ENCODE data around the gene C1orf210. TPM values are rescaled to one million over a fixed set of nuclear protein-coding genes. Genes with fewer than 3 reads are reported as not detected.

The C1orf210 gene
- total RNA-seq, 1 experiment from 2014 or later: 5.9 TPM

DNA sequence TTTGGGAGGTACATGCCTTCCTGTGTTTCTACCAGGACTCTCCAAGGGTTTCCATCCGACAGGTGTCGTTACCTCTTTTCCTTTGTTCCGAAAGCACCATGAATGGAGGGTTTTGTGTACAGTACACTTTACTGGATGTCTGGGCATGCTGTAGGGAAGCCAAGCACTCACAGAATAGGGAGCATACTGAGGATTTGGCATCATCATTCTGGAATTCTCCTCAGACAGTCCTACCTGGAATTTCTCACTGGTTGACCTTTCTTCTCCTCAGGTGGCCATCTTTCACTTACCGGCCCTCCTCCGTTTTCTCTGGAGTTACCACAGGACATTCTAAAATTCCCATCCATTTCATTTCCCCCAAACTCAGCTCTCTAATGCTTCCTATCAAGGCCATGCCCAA is 46.3 kb upstream of the C1orf210 start:
- Histone ChIP-seq H3K4me1 (ENCODE audit: insufficient read depth, low read length) (no peaks in the 10 kb centered on the region), H3K14ac (ENCODE audit: insufficient read depth, low read length) (no peak overlapping the region), H3K79me2 (ENCODE audit: insufficient read depth, low read length) (no peaks in the 10 kb centered on the region), H2BK12ac (ENCODE audit: insufficient read length, low read depth, low read length) (no peak overlapping the region), H3K23ac (ENCODE audit: insufficient read length, low read depth, low read length) (no peak overlapping the region), H3K56ac (ENCODE audit: insufficient read length, low read depth, low read length) (no peak overlapping the region), H3K9me3 (ENCODE audit: control insufficient read depth, low read depth, low read length) (no peaks in the 10 kb centered on the region), H4K91ac (ENCODE audit: insufficient read length, low read depth, low read length) (no peak overlapping the region), H3T11ph (ENCODE audit: low read length) (no peak overlapping the region), H3K9ac (ENCODE audit: extremely low read depth, insufficient read length, low read length) (no peak overlapping the region), H3K18ac (ENCODE audit: insufficient read length, low read depth, low read length) (no peak overlapping the region), H3K79me1 (ENCODE audit: insufficient read depth, low read depth, low read length, poor library complexity, severe bottlenecking) (no peaks in the 10 kb centered on the region), H2BK5ac (ENCODE audit: insufficient read length, low read length) (no peak overlapping the region), H2BK20ac (ENCODE audit: low read depth, low read length, poor library complexity, severe bottlenecking) (no peak overlapping the region), H4K8ac (replicated peaks; ENCODE audit: insufficient read length, low read depth, low read length) (no peak overlapping the region), H3K23me2 (ENCODE audit: insufficient read length, low read depth, low read length, poor library complexity, severe bottlenecking) (no peaks in the 10 kb centered on the region), H3K27me3 (ENCODE audit: insufficient read depth, low read length) (no peaks in the 10 kb centered on the region), H4K5ac (ENCODE audit: insufficient read length, low read depth, low read length) (no peak overlapping the region), H2AK5ac (ENCODE audit: insufficient read length, low read length) (no peak overlapping the region), H3K4ac (ENCODE audit: low read depth, low read length) (no peak overlapping the region), H3K4me2 (ENCODE audit: insufficient read depth, insufficient read length, low read length) (no peak overlapping the region), H2BK120ac (ENCODE audit: low read depth, low read length, poor library complexity, severe bottlenecking) (no peak overlapping the region), H2AFZ (ENCODE audit: low read length) (no peak overlapping the region), H3K27ac (ENCODE audit: insufficient read length, low read depth, low read length) (no peak overlapping the region), H4K20me1 (ENCODE audit: control insufficient read depth, insufficient read depth, insufficient read length) (no peaks in the 10 kb centered on the region), H2BK15ac (ENCODE audit: low read depth, low read length) (no peak overlapping the region)
- Mint-ChIP-seq H3K36me3 (ENCODE audit: insufficient read depth in 1 of 3, low read depth in 3 of 3) (peaks cover 0 to 8% (median 5%) of the 10 kb centered on the region in 3 experiments; a peak in 5 of 7 replicates), H3K4me1 (peaks cover 12 to 21% of the 10 kb centered on the region in 2 experiments), H3K27ac (peak overlapping the region in 1 of 3 experiments; percentile 87; a peak in 1 of 7 replicates), H3K4me3 (no peak overlapping the region), H3K9me3 (peaks cover 14 to 19% of the 10 kb centered on the region in 2 experiments), H3K27me3 (ENCODE audit: low read depth) (peaks cover 5% of the 10 kb centered on the region; the same call in 1 of the 2 replicates)
- no CpG with 5 or more reads among the region's 5 CpGs for WGBS (ENCODE audit: extremely low coverage, insufficient read length, low lambda C conversion rate)
- TF ChIP-seq CTCF (conservative IDR thresholded peaks at IDR 0.05): no peak
- no peak for DNase-seq

All from H9 (cell line).